Erythroblast (primary cell): ENCODE results near the gene LARGE1.
"Not testable (repeated sequence)": the region's sequence is repeated elsewhere in the genome, so short reads cannot be mapped to it uniquely, and the experiment has no call there.

Experiments used
- GATA1 ChIP-seq: IDR thresholded peaks from 2 replicates; pipeline ENCODE4 v1.6.1; 2011; ENCODE audit warnings: low read depth, mild to moderate bottlenecking, control low read depth, low read length, moderate library complexity
- POLR2A ChIP-seq: IDR thresholded peaks from 2 replicates; pipeline ENCODE4 v1.6.1; 2011; ENCODE audit warnings: mild to moderate bottlenecking, low read length

DNA sequence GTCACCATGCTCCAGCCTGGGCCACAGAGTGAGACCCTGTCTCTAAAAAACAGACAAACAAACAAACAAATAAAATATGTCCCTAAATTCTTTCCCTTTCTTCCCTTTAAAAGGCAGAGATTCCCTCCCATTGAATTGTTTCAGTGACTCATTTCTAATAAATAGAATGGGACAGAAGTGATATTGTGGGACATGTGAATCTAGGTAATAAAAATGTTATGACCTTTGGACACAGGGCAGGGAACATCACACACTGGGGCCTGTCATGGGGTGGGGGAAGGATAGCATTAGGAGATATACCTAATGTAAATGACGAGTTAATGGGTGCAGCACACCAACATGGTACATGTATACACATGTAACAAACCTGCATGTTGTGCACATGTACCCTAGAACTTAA lies 459.0 kb downstream of the LARGE1 start:
- not testable (repeated sequence) for TF ChIP-seq POLR2A, GATA1
